GM06990 (cell line): ENCODE measurements around the gene RPL11.
"Not testable (repeated sequence)": the region's sequence is repeated elsewhere in the genome, so short reads cannot be mapped to it uniquely, and the experiment has no call there.

Experiments used
- DNase-seq: peaks from one replicate; pipeline ENCODE4 v3.0.0-alpha.2; 2011; ENCODE audit not compliant: insufficient read length; ENCODE audit errors: extremely low read depth
- H3K27me3 ChIP-seq: replicated peaks from 2 replicates; pipeline ENCODE4 v1.6.0; 2011; ENCODE audit warnings: low read length; ENCODE audit not compliant: control insufficient read depth, insufficient read depth
- H3K36me3 ChIP-seq: 2 replicates; pipeline ENCODE4 v1.5.1; 2011; ENCODE audit warnings: low read length; ENCODE audit not compliant: control insufficient read depth, insufficient read depth
- H3K4me3 ChIP-seq: replicated peaks from 2 replicates; pipeline ENCODE4 v1.5.1; 2011; ENCODE audit warnings: low read depth, mild to moderate bottlenecking, control low read depth, low read length
- CTCF ChIP-seq: IDR thresholded peaks from 2 replicates; pipeline ENCODE4 v1.5.1; 2011; ENCODE audit warnings: low read length, control low read depth, mild to moderate bottlenecking, inconsistent platforms; ENCODE audit not compliant: insufficient read depth, poor library complexity, severe bottlenecking

Gene RPL11

GRCh38 chr1:23646541-23646940 lies 45.1 kb upstream of the RPL11 start:
- DNase-seq: no peak
- Histone ChIP-seq H3K27me3 (no peaks in the 10 kb centered on the region; the same call in 1 of the 2 replicates), H3K4me3 (no peak overlapping the region), H3K36me3 (no peaks in the 10 kb centered on the region)
- no peak for TF ChIP-seq CTCF

DNA sequence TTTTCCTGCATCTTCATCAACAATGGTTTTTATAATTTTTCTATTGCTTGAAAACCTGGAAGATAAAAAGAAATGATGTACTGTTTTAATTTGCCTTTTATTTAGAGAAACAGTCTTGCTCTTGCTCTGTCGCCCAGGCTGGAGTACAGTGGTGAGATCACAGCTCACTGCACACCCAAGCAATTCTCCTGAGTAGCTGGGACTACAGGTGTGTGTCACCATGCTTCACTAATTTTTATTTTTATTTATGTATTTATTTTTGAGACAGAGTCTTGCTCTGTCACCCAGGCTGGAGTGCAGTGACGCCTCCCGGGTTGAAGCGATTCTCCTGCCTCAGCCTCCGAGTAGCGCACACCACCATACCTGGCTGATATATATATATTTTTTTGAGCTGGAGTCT lies 43.0 kb upstream of the RPL11 start:
- TF ChIP-seq CTCF: no peak
- no peak overlapping the region for H3K4me3 ChIP-seq
- H3K36me3 ChIP-seq: no peaks in the 10 kb centered on the region
- DNase-seq: no peak
- H3K27me3 ChIP-seq: no peaks in the 10 kb centered on the region; the same call in 1 of the 2 replicates

DNA sequence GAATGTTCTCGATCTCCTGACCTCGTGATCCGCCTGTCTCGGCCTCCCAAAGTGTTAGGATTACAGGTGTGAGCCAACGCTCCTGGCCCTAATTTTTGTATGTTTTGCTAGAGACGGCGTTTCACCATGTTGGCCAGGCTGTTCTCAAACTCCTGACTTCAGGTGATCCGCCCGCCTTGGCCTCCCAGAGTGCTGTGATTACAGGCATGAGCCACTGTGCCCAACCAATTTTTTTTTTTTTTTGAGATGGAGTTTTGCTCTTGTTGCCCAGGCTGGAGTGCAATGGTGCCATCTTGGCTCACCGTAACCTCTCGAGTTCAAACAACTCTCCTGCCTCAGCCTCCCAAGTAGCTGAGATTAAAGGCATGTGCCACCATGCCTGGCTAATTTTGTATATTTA lies 42.4 kb upstream of the RPL11 start:
- H3K27me3 ChIP-seq, H3K4me3 ChIP-seq, DNase-seq: not testable (repeated sequence)

DNA sequence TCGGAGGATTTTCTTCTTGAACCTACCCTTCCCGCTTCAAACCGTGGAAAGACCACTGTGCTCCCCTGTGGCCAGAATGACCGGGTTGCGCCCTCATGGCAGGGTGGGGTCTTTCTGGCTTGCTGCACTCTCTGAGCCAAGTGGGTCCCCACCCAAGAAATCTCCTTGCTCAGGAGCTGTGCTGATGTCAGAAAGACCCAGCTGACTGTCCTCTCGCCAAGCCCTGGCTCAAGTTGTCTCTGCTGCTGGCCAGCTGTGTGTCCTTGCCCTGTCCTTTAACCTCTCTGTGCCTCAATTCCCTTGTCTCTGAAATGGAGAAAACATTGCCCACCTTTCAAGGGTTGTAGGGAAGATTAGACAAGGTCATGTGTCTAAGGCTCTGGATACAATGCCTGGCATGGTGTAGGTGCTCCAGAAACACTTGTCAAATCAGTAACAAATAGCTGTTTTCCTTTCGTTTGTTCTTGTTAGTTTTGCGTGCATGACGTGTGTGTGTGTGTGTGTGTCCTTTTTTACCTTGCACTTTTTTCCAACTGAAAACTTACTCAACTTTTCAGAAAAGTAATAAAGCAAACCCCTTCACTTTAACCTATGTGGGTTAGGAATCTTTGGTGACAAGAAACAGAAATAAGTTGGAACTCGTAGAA lies 41.1 kb upstream of the RPL11 start:
- no peak for TF ChIP-seq CTCF
- DNase-seq: no peak
- no peak overlapping the region for H3K4me3 ChIP-seq
- no peaks in the 10 kb centered on the region for H3K36me3 ChIP-seq
- no peaks in the 10 kb centered on the region; the same call in 1 of the 2 replicates for H3K27me3 ChIP-seq

More for the DNA sequence above, 42.4 kb upstream of the RPL11 start:
- not testable (repeated sequence) for H3K36me3 ChIP-seq

- no peak for TF ChIP-seq CTCF
- Histone ChIP-seq H3K36me3 (no peaks in the 10 kb centered on the region), H3K27me3 (no peaks in the 10 kb centered on the region; the same call in 1 of the 2 replicates), H3K4me3 (no peak overlapping the region)
- no peak for DNase-seq
These were observed 40.4 kb upstream of the RPL11 start for GRCh38 chr1:23651069-23651808.

DNA sequence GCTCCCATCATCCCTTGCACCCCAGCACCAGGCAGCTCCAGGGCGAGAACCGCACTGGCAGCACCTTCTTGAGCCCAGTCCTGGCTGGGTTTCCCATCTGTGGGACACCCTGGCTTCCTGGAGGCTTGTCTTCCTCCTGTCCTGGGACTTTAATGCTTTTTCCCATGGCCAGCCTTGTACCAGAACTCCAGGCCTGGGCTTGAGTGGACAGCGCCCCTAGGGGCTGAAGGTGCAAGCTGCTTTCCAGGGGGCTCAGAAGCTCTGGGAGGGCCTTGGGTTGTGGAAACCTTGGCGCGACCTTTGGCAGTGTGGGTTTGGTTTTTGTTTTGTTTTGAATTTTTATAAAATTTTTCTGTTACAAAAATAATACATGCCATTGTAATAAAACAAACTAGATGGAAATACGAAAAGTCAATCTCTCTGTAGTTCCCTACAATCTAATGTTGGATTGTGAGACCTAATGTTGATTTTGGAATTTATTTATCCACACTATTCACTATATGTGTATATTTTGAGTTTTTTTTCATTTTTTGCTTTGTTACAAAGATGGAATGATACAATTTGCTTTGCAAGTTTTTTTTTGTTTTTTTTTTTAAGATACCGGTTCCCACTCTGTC lies 33.8 kb upstream of the RPL11 start:
- Histone ChIP-seq H3K36me3 (no peaks in the 10 kb centered on the region), H3K27me3 (no peaks in the 10 kb centered on the region; the same call in 1 of the 2 replicates), H3K4me3 (no peak overlapping the region)
- no peak for DNase-seq
- peak; percentile 96 for TF ChIP-seq CTCF
